T-helper 1 cell treated with Interleukin-12 subunit alpha and Interleukin-12 subunit beta and Interleukin-4 antibody, amounts not matched to agents 30 ng/mL and 1 ng/mL, for 36 hours (primary cell): Measurements from ENCODE around the gene CHMP1B. TPM values are rescaled to one million over a fixed set of nuclear protein-coding genes. Genes with fewer than 3 reads are reported as not detected.
"Not testable (repeated sequence)": the region's sequence is repeated elsewhere in the genome, so short reads cannot be mapped to it uniquely, and the experiment has no call there.

ENCODE experiments used
- intact Hi-C: fragments of 100-400 bp; cut with micrococcal nuclease; formaldehyde crosslinking; loops from one replicate; pipeline ENCODE4 v1.15.1; 2024
- total RNA-seq: library from RNA; stranded (reverse); gene quantifications from 2 replicates; pipeline ENCODE4 v1.2.3, GENCODE V29; 2022

Gene CHMP1B
- total RNA-seq, 1 donor from 2014 or later: 24.9 TPM

DNA sequence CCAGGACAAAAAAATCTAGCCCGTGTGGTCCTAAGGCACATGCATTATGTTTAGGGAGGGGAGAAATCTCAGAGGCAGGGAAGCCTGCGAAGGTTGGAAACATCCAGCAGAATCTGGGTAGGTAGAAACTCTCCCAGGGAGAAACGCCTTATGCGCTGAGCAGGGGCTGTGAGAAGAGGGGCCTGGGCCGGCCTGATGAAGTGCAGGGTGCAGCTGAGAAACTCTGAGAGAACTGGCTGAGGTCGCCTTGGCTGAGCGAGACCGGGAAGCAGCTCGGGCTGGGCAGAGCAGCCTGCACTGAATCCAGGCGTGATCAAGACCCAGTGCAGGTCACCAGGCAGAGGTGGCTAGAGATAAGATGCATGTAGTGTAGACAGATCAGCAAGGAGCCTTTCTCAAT lies 15.1 kb downstream of the CHMP1B start:
- intact Hi-C loops: no loop called here

DNA sequence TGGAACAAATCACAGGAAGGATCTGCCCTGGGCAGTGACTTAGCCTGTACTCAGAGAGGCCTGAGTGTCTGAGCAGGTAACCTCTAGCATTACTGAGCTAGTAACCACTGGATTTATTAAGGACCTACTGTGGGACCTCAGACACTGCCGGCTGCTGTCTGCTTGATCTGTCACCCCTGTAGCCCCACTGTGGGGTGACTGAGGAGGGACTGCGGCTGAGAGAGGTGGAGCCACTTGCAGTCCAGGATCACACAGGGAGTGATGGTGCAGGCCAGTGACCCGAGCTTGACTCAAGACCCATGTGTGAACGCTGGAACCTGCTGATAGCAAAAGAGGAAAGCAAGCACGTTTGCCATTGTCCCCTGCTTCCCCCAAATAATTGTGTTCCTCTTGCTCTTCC lies 15.6 kb downstream of the CHMP1B start:
- intact Hi-C loops: no loop called here

DNA sequence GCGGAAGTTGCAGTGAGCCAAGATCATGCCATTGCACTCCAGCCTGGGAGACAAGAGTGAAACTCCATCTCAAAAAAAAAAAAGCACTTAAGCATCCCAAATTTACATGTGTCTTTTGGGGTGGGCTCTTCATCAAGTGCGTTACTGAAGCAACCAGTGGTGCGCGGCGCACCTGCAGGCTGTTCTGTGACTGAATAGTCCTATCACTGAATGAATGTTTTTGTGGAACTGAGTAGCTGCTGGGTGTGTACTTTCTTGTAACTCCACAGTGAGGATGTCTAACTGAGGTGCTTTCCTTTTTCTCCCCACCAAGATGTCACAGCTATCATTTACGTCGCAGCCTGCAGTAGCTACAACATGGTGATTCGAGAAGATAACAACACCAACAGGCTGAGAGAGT lies 17.0 kb downstream of the CHMP1B start:
- intact Hi-C loops: no loop called here

DNA sequence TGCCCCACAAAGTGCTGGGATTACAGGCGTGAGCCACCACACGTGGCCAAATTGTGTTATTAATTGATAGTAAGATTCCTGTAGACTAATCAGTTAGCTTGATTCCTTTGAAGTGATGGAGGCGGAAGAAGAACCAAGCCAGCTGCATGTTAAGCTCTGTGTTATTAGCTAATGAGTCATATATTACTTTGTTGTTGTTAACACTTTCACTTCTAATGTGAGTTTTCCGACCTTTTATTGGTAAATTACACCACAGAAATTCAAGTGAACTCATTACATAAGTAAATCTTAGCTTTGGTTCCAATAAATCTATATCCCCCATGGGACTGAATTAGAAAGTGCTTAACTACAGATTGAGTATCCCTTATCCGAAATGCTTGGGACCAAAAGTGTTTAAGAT lies 20.3 kb downstream of the CHMP1B start:
- intact Hi-C loops: no loop called here

DNA sequence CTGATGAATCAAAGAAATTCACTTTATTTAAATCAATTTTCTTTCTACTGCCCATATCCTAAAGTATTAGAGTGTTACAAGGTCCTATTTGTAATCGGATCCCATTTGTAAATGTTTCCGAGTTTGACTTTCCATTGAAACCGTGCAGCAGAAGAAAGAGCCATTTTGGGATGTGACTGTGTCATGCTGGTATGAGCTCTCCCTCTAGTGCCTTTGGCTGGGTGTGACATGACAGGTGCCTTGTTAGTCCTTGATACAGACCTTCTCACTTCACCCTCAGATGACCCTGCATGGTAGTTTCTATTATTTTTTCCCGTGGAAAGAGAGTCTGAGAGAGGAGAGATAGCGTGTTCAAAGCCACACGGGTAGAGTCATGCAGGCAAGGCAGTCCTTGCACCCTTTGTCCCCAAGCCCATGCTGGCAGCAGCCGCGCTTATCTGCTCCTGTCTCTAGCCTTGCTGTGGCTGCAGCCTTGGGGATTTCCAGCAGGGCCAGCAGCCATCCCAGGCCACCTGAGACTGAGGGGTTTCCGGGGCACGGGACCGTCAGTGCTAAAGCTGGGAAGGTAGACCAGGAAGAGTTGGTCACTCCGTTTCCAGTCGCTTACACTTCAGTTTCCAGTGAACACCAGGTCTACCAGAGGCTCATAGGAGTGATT lies 21.4 kb downstream of the CHMP1B start:
- intact Hi-C loops: loop anchor here (1.0 kb wide), 1 partner anchor 139 kb away; no protein-coding TSS in a partner anchor

DNA sequence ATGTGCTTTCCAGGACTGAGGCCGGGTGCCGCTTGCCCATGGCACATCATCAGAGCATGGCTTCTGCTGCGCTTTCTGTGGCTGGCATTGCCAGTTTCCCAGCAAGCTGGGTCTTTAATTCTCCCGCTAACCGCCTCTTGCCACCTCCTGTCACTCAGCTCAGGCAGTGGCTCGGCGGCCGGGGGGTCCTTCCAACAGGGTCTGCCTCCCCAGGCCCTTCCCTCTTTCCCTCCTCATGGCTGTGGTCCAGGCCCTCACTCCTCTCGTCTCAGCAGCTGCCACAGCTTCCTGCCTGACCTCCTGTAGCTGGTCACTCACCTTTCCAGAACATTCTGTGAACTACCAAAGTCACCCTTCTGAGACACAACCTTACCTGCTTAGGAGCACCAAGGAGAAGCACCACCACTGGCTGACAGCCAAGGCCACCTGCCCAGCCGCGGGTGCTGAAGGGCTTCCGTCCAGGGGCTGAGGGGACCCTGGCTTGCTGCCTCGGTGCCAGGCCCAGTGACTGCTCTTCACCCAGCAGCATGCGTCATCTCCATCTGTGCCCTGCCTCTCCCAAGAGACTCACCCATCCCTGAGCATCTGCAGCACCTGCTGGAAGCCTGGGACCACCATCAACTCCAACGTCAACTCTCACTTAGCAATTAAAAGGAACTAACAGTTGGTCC lies 22.6 kb downstream of the CHMP1B start:
- intact Hi-C loops: no loop called here

DNA sequence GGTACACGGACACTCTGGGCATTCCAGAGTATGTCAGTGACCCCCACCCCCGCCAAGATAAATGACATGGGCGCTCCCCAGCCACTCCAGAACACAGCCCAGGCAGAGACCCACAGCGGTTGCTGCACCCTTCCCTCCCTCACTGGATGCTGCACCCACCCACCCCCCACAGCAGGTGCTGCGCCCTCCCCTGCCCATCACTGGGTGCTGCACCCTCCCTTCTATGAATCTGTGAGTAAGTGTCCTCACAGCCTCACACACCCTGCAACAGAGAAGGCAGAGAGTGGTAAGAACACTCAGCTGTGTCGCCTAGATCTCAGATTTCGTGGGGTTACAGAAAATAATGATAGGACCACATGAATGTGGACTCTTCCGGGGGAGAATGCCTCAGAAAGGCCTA lies 23.5 kb downstream of the CHMP1B start:
- intact Hi-C loops: no loop called here

DNA sequence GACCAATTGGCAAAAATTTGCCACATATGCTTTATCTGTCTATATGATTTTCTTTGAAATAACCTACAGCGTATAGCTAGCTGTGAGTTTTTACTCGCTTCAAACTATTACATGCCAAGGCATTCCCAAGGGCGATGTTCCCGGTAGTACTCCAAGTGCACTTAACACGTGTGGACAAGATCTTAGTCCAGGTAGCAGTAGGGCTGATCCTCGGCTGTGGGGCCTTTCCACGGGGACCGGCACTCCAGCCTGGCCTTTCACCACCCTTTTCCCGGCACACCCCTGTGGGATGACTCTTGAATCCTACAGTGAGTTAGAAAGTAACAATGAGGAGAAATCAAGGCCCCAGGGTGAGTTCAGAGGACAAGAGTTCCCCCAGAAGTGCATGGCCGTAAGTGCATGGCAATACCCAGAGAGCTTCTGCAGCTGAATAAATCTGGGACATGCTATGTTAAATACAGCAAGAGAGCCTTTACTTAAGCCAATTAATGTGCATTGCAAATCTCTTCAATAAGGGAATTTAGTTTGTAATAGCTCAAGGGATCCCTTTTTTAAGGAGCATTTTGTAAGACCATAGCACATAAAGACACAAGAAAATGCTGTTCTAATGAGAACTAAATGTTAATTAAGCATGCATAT lies 26.4 kb downstream of the CHMP1B start:
- intact Hi-C loops: no loop called here

DNA sequence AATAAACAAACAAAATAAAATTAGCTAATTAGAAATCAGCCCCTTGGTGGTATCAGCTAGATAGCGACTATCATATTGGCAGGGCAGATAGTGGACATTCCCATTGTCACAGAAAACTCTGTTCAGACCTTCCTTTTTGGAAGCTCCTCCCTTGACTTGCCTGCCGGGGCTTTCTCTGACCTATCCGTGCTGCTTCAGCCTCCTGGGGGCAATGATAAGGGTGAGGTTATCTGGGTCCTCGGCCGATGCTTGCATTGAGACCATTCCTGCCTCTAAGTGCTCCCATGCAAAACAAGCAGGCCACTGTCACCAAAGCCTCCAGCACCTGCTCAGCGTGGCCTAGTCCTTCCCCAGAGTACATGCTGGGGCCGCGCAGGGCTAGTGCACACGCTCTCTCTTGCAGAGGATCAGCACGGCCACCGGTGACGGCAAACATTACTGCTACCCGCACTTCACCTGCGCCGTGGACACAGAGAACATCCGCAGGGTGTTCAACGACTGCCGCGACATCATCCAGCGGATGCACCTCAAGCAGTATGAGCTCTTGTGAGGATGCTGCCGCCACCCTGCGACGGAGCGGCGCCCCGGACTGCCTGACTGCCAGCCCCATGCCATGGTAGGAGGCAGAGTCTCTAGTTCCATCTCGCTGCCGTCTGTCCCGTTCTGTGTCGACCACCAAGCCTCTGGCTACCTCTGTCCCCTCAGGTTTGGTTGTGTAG lies 29.5 kb downstream of the CHMP1B start:
- intact Hi-C loops: no loop called here

DNA sequence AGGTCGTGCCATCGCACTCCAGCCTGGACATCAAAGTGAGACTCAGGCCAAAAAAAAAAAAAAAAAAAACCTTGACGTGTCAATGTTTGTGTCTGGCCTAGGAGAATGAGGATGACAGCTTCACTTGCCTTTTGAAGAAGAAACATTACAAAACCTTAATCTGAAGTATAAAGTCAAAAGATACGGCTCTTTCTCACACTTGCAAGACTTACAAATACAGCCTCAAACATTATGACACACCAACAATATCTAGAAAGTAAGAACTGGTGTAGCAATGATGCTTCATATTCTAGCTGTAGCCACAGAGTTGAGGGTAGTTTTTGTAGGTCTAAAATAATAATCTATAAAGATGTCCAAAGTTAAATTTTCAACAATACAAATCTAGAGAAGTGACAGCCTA lies 31.4 kb downstream of the CHMP1B start:
- intact Hi-C loops: no loop called here

DNA sequence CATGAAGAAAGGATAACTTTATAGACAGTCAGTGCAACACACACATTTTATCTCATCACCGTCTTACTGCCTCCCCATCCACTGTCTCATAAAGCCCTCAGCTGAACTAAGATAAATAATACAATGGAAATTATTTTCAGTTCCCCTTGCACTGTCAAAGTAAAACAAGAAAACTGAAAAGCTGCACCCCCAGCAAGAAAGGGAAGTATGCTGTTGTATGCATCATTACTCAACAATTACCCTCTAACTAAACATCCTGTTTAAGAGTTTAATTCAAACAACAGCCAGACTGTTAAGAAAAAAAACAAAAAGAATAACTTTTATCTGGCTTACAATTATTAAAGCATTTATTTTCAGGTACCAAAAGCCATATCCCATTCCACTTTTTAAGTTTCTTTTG lies 31.9 kb downstream of the CHMP1B start:
- intact Hi-C loops: no loop called here

DNA sequence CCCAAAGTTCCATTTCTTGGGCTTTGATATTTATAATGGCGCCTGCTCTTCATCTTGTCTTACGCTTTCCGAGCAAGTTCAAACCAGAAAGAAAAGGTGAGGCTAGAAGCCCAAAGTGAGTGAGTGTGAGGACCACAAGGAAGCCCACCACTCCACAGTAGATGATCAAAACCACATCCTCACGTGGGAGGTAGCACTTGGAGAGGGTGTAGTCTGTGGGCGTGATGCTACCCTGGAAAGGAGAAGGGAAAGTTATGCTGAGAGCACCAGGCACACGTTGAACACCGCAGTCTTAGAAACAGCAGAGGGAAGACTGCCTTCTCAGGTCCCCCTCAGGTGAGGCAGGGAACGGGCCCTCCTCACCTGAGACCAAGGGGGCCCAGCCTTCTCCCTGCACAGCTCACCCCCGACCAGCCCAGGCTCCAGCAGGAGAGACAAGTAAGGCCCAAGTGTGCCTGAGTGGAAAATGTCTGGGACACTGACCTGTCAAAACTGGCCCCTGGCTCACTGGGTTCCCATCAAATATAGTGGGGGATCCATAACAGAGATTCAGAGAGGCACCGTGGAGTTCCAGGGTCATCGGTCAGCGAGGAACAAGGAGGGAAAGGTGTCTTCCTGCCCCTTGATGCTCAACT lies 33.3 kb downstream of the CHMP1B start:
- intact Hi-C loops: no loop called here

DNA sequence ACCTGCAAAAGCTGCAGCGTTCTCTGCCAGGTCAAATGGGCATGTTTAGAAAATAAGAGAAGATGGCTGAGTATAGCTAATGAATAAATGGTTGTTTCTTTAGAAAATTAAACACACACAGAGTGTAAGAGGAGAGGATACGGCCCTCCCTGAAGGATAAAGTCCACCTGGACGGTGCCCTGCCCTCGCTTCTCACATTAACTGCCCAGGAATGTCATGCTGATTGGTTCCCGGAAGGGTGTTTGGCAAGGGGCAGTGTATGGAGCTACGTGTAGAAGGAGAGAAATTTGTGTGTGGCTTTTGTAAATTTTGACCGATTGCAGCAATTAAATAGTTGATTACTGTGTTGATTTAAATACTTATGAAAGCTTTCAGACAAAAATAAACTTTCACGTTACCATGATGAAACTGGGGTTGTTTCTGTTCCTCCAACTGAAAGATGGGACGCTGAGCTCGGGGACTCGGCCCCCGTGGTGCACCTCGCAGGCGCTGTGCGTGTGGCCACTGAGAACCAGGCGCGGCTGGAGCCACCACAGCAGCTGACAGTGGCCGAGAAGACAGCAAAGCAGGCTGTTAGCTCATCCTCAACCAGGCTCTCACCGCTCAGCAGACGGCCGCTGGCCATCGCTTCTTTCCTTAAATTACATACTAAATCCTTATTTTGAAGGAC lies 34.2 kb downstream of the CHMP1B start:
- intact Hi-C loops: no loop called here

DNA sequence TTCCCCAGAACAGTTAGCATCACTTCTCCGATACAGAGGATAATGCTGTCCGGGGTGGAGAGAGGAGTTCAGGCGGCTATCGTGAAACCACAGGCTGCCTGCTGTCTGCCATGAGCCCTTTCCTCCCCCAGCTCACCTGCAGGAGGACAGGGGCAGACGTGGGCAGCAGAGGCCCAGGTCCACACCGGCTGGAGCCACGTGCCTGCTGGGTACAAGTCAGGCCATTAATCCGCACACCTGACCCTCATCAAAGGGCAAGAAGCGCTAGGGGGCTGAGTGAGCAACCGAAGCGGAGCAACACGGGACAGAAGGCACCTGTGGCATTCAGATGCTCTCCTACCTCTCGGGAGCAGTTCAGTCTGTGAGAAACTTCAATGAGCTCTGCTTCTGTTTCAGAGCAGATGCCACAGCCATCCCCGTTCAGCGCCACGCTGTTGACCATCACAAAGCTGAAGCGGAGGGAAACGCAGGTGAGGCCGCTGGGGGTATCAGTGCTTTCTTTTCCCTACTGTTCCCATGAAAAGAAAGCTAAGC lies 35.4 kb downstream of the CHMP1B start:
- intact Hi-C loops: no loop called here

DNA sequence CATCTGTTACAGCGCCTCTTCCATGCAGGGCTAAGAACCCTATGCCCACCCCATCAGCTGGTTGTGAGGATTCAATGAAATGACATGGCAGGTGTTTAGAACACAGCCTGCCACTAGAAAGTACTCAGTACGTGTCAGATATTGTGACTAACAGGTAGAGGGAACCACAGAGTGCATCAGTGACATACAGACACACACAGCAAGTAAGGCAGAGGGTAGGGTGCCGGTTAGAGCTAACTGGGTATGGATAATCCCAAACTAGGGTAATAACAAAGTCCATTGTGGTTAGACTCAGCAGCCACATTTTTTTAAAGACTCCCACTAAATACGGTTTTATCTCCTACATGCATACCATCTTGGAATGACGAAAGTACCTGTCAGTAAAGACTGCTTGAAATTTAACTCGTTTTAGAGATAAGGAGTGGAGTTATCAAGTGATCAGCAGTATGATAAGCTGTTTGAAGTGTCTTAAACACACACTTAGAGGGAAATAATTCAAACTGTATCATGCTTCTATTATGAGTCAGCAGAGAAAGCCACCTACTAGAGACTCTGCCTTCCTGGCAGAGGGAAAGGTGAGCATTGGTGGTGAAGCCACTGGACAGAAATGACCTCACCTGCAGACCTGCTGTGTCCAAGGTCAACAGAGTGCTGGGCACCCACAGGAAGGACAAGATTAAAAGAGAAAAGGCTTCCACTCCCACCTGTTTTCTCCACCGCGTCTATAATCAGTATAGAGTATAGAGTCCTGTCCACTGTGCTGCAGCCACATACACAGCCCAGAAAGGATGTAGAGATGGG lies 36.3 kb downstream of the CHMP1B start:
- intact Hi-C loops: no loop called here

DNA sequence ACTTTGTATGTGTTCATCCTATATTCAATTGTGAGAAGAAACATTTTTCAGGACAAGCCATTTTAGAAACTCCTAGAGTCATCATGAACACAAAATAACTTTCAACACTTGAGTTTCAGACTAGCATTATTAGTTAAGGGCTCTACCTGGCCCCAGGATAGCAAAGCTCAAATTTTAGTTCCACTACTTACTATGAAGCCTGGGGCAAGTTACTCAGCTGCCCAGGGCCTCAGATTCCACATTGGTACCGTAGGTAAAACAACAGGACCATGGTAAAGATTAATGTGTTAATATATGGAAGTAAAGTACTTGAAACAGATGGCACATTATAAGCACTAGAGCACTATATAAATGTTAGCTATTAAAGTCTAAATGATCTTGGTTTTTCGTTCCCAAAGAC lies 37.5 kb downstream of the CHMP1B start:
- intact Hi-C loops: no loop called here

DNA sequence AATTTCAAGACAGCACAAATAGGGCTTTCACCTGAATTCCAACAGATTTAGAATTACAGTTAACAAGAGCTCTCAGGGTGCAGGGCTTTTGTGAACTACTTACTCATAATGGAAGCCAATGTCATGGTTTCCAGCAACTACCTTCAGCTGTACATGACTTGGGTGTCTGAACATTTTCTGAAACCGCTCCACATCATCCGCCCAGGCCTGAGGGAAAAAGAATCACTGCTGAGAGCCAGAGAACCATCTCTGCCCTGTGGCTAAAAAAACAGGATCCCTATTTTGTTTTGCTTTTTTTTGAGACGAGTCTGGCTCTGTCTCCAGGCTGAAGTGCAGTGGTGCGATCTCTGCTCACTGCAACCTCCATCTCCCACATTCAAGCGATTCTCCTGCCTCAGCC lies 38.1 kb downstream of the CHMP1B start:
- intact Hi-C loops: no loop called here

DNA sequence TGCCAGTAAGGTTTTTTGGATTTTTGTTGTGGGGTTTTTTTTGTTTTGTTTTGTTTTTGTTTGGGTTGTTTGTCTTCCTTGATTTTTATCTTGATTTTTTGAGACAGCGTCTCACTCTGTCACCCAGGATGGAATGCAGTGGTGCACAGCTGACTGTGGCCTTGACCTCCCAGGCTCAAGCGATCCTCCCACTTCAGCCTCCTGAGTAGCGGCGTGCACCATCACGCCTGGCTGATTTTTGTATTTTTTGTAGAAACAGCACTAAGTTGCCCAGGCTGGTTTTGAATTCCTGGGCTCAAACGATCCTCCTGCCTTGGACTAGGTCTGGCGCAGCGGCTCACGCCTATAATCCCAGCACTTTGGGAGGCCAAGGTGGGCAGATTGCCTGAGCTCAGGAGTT lies 40.5 kb downstream of the CHMP1B start:
- intact Hi-C loops: no loop called here

DNA sequence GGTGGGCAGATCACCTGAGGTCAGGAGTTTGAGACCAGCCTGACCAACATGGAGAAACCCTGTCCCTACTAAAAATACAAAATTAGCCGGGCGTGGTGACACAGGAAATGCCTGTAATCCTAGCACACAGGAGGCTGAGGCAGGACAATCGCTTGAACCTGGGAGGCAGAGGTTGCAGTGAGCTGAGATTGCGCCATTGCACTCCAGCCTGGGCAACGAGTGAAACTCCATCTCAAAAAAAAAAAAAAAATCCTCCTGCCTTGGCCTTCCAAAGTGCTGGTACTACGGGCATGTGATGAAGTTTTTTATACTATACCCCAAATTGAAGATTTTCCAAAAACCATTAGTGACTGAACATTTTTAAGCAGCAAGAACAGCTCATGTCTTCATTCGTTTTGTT lies 41.2 kb downstream of the CHMP1B start:
- intact Hi-C loops: not testable (repeated sequence)

DNA sequence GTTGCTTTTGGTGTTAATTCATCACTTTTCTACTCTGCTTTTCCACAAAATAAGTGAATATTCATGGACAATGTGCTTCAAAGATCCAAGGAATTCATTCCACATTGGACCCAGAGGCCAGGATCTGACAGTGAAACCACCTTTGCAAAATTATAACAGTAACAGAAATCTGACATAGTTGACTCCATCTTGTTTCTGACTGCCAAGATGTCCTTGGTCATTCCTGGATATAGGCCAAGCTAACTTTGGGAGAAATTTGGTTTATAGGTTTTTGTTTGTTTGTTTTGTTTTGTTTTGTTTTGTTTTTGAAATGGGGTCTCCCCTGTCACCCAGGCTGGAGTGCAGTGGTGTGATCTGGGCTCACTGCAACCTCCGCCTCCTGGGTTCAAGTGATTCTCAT lies 46.6 kb downstream of the CHMP1B start:
- intact Hi-C loops: no loop called here
